ENCODE data around the gene CFAP251.

DNA sequence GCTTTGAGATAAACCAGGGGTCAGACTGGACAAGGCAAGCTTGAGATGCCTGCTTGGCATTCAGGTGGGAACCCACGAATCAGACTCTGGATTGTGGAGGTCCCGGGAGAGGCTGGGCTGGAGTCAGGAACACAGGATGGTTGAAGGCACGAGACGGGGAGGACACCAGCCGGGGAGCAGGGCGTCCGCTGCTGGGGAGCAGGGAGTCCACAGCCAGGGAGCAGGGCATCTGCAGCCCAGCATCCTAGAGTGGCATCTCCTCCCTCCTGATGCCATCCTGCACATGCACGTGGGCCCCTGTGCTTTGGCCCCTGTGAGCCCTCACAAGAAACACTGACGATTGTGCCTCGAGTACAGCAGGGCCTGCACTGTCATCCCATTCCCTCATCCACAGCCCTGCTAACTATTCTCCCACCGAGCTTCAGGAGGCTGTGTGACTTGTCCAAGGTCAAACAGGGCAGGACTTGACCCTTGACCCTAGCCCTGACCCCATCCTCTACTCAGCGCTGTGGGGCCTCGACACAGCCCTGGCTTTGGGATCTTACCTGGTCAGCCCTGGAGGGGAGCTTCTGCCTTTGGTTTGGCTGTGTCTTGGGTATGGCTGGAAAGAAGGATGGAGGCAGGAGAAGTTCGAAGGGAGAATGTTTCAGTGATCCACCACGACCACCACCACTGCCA, 45.1 kb downstream of the CFAP251 start:
- TF ChIP-seq EZH2 (IDR thresholded peaks at IDR 0.05; ENCODE audit: low read length), result no peak
- TF ChIP-seq, protein P1, sequence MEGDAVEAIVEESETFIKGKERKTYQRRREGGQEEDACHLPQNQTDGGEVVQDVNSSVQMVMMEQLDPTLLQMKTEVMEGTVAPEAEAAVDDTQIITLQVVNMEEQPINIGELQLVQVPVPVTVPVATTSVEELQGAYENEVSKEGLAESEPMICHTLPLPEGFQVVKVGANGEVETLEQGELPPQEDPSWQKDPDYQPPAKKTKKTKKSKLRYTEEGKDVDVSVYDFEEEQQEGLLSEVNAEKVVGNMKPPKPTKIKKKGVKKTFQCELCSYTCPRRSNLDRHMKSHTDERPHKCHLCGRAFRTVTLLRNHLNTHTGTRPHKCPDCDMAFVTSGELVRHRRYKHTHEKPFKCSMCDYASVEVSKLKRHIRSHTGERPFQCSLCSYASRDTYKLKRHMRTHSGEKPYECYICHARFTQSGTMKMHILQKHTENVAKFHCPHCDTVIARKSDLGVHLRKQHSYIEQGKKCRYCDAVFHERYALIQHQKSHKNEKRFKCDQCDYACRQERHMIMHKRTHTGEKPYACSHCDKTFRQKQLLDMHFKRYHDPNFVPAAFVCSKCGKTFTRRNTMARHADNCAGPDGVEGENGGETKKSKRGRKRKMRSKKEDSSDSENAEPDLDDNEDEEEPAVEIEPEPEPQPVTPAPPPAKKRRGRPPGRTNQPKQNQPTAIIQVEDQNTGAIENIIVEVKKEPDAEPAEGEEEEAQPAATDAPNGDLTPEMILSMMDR (optimal IDR thresholded peaks at IDR 0.05 in 1 of 3, IDR thresholded peaks at IDR 0.05 in 1 of 3, conservative IDR thresholded peaks at IDR 0.05 in 1 of 3; ENCODE audit: extremely low read depth in 1 of 3, insufficient read depth in 2 of 3, low read length in 3 of 3), result no peak
